Activated CD8-positive, alpha-beta memory T cell treated with anti-CD3 and anti-CD28 coated beads, Interleukin-2, amount 50 U/mL, for 24 hours (primary cell): Measurements from ENCODE around the gene NCKAP1.
A peak's percentile ranks its signal among the peaks of the same experiment; 100 is the strongest.
"Not testable (repeated sequence)": the region's sequence is repeated elsewhere in the genome, so short reads cannot be mapped to it uniquely, and the experiment has no call there.

Source experiments
- DNase-seq: peaks from one replicate; pipeline ENCODE4 v3.0.0-alpha.2; 2020; ENCODE audit errors: extremely low read depth

Gene NCKAP1

DNA sequence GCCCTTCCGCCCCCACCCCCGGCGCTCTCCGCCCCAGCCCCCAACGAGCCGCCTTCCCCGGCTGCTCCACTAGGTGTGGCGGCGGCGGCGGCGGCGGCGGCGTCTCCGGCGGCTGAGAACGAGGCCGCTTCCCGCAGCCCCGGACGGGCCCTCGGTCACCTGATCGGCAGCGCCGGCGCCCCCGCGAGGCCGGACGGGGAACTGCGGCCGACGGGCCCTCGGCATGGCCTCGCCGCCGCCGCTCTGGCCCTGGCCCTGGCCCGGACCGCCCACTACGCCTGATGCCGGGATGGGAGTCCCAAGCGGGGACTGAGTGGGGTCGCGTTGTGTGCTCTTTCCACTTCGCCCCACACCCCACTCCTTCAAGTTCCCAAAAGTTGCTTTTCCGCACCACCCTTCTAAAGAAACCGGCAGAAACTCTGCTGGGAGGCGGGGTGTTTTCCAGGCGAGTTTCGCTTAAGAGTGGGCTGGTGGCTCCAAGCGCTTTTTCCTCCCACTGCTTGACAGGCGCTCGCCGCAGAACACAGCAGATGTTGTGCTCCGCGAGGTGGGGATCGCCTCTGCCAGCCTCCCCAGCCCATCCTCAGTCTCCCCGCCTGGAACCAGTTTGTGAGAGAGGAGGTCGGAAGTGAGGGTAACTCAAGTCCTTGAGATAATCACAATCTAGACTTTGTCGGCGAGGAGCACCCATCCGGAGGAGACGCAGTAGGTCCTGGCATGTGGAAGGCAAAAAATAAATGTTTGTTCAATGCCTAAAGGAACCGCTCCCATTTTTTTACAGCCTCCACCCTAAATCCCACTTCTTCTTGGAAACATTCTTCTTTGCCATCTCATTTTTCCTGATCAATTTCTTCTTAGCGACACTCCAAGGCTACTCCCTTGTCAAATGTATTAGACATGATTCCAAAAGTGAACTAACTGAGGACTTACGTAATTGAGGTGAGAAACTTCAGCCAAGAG lies at the start of gene NCKAP1:
Gene NCKAP1 (minus strand): TSS at position 117 of the 960 bp plus-strand sequence. CDS start 358 bp downstream, outside the sequence.
- peak; percentile 58 for DNase-seq

- no peak for DNase-seq
Measured at GRCh38 chr2:183081911-183082310, 43.7 kb upstream of the NCKAP1 start.

GRCh38 chr2:183079139-183079775 lies 41.0 kb upstream of the NCKAP1 start:
- DNase-seq = no peak

DNA sequence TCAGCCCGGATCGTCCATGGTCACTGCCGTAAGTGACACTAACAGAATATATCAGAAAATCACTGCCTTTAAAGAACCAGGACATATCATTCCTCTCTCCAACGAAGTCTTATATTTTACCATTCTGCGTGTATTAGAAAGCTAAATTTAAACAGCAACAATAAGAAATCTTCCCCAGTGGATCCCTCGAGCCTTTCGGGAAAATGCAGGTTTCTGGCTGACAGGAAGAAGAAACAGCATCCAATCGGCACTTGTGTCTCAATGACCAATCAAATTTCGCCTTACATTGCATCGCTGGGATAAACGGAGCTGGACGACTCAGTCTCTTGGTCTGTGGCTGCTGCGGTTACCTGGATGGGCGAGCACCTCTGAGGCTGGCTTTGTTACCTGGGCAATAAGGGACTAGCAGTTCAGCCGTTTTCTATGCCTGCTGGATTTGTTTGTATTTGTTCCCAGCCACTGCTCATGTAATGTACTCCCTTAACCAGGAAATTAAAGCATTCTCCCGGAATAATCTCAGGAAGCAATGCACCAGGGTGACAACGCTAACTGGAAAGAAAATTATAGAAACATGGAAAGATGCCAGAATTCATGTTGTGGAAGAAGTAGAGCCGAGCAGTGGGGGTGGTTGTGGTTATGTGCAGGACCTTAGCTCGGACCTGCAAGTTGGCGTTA lies 40.3 kb upstream of the NCKAP1 start, which contains the start of gene DUSP19:
Gene DUSP19 (plus strand): TSS at position 284 of the 675 bp plus-strand sequence. CDS start 187 bp downstream, at position 471.
- DNase-seq = peak; percentile 57

DNA sequence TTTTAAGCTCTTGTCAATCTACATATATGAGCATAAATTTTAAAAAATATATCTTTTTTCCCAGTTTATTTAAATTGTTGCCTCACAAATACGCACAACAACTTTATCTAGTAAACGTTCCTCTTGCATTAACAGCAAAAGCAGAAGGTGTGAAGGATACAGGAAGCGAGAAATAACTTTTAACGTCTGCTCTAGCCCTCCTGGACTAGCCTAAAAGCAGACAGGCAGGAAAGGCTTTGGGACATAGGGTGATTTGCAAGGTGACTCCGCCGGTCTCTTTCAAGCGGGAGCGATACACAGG lies 39.9 kb upstream of the NCKAP1 start:
- DNase-seq = no peak

DNA sequence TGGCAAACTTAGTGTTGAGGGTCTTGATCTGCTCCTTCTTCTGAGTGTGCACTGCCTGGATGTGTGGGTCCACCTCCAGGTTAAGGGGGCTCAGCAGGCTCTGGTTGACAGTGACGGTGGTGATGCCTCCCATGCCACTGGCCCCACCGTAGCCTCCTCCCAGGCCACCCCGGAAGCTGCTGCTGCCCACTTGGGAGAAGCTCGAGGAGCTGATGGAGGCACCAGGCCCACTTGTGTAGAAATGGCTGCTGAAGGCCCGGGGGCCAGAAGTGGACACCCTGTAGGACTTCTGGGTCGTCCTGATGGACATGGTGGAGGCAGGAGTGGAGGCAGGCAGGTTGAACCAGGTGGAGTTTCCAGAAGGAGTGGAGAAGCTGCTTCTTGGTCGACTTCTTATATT lies 33.9 kb upstream of the NCKAP1 start:
- DNase-seq = no peak

- DNase-seq = no peak
Measured at GRCh38 chr2:183070942-183071844, 32.9 kb upstream of the NCKAP1 start.

GRCh38 chr2:183069174-183069573 lies 30.9 kb upstream of the NCKAP1 start:
- DNase-seq = no peak

DNA sequence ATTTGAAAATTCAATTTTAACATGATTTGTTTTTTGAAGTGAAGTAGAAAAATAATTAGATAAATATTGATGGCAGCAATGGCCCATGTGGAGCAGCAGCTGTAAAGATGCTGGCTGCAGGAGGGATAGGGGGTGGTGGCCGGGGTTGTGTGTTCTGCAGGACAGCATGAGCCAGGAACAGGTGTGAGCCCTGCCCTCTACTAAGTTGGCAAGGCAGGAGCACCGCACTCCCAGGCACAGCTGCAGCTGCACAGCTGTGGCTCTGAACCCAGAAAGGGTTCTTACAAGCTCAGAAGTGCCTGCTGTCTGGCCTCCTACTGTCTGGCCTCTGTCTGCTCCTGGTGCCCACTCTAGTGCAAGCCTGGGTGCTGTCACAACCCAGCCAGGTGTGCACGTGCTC lies 30.3 kb upstream of the NCKAP1 start:
- no peak for DNase-seq

- DNase-seq = no peak
Measured at GRCh38 chr2:183063083-183063482, 24.8 kb upstream of the NCKAP1 start.

DNA sequence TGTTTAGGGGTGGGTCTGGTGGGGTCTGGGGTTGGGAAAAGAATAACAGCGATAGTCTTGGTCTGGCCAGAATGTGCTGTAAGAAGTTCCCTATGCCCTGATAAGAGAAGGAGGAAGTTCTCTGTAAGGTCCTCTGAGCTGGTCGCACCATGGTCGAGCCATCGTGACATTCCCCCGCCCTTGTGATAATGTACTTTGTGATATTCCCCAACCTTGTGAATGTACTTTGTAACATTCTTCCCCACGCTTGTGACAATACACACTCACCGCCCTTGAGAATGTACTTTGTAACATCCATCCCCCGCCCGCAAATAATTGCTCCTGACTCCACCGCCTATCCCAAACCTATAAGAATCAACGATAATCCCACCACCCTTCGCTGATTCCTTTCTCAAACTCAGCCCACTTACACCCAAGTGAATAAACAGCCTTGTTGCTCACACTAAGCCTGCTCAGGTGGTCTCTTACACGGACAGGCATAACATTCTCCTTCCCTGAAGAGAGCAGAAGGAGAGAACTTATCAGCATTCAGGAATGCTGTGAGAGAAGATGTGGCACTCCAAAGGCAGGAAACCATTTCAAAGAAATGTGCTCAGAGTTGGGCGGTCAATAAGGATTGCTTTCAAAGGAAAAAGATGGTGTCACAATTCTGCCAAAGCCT lies 22.4 kb upstream of the NCKAP1 start:
- no peak for DNase-seq

GRCh38 chr2:183059561-183059960 lies 21.3 kb upstream of the NCKAP1 start:
- no peak for DNase-seq

DNA sequence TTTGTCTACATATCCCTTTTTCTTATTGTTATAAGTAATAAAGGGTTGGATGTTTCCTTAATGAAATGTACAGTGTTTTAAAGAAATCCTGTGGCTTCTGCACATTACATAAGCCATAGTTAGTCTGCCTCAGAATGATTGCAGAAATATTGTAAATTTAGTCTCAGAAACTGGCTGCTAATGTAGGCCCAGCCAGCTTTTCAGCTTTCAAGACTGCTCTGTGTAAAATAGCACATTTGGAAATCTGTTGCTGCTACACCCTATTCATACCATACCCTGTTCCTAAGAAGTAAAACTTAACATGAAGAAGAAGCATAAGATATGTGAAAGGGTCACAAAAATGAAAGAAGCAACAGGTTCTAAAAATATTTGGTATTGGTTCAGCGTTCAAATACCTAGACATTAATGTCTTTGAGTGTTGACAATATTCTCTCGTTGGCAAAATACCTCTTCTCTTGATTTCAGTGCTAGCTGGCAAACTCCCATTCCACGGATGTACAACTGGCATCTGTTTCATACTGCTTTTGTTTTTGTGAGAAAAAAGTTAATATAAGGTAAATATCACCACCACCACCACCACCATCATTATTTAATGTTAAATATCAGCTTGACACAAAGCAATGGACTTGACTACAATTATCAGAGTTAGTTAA lies 19.2 kb upstream of the NCKAP1 start:
- DNase-seq = no peak

DNA sequence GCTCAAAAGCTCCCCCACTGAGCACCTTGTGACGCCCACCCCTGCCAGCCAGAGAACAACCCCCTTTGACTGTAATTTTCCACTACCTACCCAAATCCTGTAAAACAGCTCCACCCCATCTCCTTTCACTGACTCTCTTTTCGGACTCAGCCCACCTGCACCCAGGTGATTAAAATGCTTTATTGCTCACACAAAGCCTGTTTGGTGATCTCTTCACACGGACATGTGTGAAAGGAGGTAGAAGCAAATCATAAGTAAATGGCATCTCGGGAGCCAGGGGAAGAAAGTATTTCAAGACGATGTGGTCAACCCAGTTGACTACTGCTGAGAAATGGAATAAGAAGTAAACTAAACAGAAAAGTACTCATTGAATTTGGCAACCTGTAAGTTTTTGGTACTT lies 11.2 kb upstream of the NCKAP1 start:
- DNase-seq = no peak

- DNase-seq = not testable (repeated sequence)
Measured at GRCh38 chr2:183047486-183048125, 9.3 kb upstream of the NCKAP1 start.

DNA sequence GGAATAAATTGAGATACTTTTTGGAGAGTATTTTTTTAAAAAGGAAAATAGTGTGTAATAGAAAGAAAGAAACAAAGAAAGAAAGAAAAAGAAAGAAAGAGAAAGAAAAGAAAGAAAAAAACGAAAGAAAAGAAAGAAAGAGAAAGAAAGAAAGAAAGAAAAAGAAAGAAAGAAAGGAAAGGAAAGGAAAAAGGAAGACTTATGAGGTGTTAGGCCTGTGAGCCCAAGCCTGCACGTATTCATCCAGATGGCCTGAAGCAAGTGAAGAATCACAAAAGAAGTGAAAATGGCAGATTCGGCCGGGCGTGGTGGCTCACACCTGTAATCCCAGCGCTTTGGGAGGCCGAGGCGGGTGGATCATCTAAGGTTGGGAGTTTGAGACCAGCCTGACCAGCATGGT lies 5.3 kb upstream of the NCKAP1 start:
- DNase-seq = not testable (repeated sequence)

DNA sequence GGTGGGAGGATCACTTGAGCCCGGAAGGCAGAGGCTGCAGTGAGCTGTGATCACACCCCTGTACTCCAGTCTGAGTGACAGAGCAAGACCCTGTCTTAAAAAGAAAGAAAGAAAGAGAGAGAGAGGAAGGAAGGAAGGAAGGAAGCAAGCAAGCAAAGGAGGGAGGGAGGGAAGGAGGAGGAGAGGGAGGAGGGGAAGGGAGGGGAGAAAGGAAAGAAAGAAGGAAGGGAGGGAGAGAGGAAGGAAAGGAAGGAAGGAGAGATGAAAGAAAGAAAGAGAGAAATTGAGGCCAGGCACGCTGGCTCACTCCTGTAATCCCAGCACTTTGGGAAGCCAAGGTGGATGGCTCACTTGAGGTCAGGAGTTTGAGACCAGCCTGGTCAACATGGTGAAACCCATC lies 2.3 kb upstream of the NCKAP1 start:
- DNase-seq = no peak

- no peak for DNase-seq
Measured at GRCh38 chr2:183037553-183038340, 510 bp downstream of the NCKAP1 start.

- DNase-seq = no peak
Measured at GRCh38 chr2:183037074-183037552, 1.1 kb downstream of the NCKAP1 start.
